Measurements from ENCODE around the gene LEO1.

The LEO1 gene

DNA sequence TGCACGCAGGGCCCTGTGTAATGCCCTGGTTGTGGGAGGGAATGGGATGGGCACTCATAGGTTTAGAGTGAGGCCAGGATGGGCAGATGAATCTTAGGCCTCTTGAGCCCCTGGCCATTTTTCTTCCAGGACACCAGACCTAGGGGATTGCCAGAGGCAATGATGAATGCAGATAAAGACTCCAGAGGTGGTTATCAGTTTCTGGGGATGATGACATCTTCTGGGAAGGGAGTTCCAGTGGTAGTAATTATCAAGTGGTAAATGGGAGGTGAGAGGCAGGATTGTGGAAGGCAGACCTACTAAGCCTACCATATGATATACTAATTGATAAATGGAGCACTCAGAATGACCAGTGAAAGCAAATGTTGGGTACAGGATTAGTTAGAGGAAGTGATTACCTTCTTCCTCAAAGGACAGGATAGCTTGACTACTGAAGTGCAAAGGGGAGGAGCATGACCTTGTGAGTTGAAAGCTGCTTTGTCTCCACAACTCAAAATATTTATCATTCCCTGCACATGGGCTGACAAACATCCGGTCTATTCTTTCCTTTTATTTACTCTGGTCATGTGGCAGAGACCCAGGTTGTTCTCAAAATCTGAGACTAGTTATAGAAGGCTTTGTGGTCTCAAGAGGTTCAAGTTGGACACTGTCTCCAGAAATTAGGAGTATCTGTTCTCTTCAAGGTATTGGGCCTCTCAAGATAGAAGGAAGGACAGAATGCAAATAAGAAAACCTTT lies 37.3 kb upstream of the LEO1 start:
- H3K9me3 ChIP-seq (ENCODE audit: insufficient read depth, low read depth, low read length) = no peaks in the 10 kb centered on the region
- H3K9me2 ChIP-seq (replicated peaks; ENCODE audit: low read depth, low read length) = no peaks in the 10 kb centered on the region
- H2AFZ ChIP-seq (ENCODE audit: low read length) = peak overlapping the region; percentile 55
- H3F3A ChIP-seq (ENCODE audit: low read depth) = no peaks in the 10 kb centered on the region
- H3K79me2 ChIP-seq (ENCODE audit: insufficient read depth, low read length) = no peaks in the 10 kb centered on the region
- TF ChIP-seq, protein P1, sequence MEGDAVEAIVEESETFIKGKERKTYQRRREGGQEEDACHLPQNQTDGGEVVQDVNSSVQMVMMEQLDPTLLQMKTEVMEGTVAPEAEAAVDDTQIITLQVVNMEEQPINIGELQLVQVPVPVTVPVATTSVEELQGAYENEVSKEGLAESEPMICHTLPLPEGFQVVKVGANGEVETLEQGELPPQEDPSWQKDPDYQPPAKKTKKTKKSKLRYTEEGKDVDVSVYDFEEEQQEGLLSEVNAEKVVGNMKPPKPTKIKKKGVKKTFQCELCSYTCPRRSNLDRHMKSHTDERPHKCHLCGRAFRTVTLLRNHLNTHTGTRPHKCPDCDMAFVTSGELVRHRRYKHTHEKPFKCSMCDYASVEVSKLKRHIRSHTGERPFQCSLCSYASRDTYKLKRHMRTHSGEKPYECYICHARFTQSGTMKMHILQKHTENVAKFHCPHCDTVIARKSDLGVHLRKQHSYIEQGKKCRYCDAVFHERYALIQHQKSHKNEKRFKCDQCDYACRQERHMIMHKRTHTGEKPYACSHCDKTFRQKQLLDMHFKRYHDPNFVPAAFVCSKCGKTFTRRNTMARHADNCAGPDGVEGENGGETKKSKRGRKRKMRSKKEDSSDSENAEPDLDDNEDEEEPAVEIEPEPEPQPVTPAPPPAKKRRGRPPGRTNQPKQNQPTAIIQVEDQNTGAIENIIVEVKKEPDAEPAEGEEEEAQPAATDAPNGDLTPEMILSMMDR (conservative IDR thresholded peaks at IDR 0.05; ENCODE audit: low read length) = no peak
- no peak for TF ChIP-seq EZH2phosphoT487 (IDR thresholded peaks at IDR 0.05; ENCODE audit: borderline replicate concordance)
- no peaks in the 10 kb centered on the region for H3K36me3 ChIP-seq (ENCODE audit: insufficient read depth, low read length)
- H3K4me3 ChIP-seq (ENCODE audit: low read length, poor library complexity, severe bottlenecking) = no peak overlapping the region
- no peaks in the 10 kb centered on the region for H3K27me3 ChIP-seq (ENCODE audit: insufficient read depth, low read length, poor library complexity, severe bottlenecking)
- peaks cover 29% of the 10 kb centered on the region for H3K4me1 ChIP-seq (ENCODE audit: insufficient read depth, low read length, poor library complexity, severe bottlenecking)
- no peak overlapping the region for H3K9ac ChIP-seq (ENCODE audit: low read depth, low read length, poor library complexity, severe bottlenecking)
- H4K20me1 ChIP-seq (ENCODE audit: insufficient read depth, low read length, poor library complexity, severe bottlenecking) = no peaks in the 10 kb centered on the region
- H3K4me2 ChIP-seq (ENCODE audit: low read depth, low read length, poor library complexity, severe bottlenecking) = no peak overlapping the region

DNA sequence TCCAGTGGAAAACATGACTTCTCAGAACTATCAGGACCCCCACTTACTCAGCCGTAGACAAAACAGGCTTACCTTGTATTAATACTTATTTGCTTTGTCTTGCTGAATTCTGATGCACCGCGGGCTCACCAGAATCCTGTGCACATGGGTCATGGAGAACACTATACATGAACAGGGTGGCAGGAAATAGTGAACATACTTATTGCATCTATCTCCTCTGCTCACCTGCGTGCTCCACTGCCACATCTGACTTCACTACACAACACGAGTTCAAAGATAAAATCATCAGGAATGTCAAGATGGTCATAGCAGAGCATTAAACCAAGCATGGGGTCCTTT lies 36.8 kb upstream of the LEO1 start:
- H3K36me3 ChIP-seq (ENCODE audit: insufficient read depth, low read length) = no peaks in the 10 kb centered on the region
- no peaks in the 10 kb centered on the region for H3K27me3 ChIP-seq (ENCODE audit: insufficient read depth, low read length, poor library complexity, severe bottlenecking)
- no peak for TF ChIP-seq EZH2phosphoT487 (IDR thresholded peaks at IDR 0.05; ENCODE audit: borderline replicate concordance)
- TF ChIP-seq, protein P1 (conservative IDR thresholded peaks at IDR 0.05; ENCODE audit: low read length) = no peak
- H3K9me3 ChIP-seq (ENCODE audit: insufficient read depth, low read depth, low read length) = no peaks in the 10 kb centered on the region
- H4K20me1 ChIP-seq (ENCODE audit: insufficient read depth, low read length, poor library complexity, severe bottlenecking) = no peaks in the 10 kb centered on the region
- peaks cover 23% of the 10 kb centered on the region for H3K4me1 ChIP-seq (ENCODE audit: insufficient read depth, low read length, poor library complexity, severe bottlenecking)
- no peaks in the 10 kb centered on the region for H3K79me2 ChIP-seq (ENCODE audit: insufficient read depth, low read length)
- H3K4me2 ChIP-seq (ENCODE audit: low read depth, low read length, poor library complexity, severe bottlenecking) = no peak overlapping the region
- no peak overlapping the region for H3K9ac ChIP-seq (ENCODE audit: low read depth, low read length, poor library complexity, severe bottlenecking)
- H3F3A ChIP-seq (ENCODE audit: low read depth) = no peaks in the 10 kb centered on the region
- H2AFZ ChIP-seq (ENCODE audit: low read length) = peak overlapping the region; percentile 55; the same call in 1 of the 2 replicates
- no peak overlapping the region for H3K4me3 ChIP-seq (ENCODE audit: low read length, poor library complexity, severe bottlenecking)
- no peaks in the 10 kb centered on the region for H3K9me2 ChIP-seq (replicated peaks; ENCODE audit: low read depth, low read length)

DNA sequence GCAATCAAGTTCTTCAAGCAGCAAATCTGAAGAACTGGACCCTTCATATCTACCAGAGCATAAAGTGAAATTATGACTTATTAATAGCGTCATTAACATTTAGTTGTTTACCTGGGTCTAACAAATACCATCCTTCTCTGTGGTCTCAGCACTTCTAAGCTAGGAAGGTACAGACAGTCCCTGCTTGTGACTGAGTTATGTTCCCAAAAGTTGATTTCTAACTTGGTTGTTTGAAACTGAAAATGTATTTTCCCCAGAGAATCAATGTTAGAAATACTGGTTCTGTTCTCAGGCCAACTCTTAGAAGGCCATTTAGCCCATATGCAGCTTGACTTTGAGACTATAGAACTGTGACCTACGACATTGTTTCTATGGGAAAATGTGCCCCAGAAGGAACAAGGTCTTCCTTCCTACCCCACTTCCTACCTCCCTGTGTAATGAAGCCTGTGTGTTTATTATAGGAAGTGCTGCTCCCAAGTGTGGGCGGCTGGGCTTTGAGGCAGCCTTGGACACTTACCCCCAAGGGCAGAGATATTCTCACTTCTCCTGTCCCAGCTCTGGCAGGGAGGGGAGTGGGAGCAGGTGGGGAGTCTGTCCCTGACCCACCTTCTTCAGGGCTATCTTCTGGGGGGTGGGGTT lies 35.2 kb upstream of the LEO1 start:
- Histone ChIP-seq H3K9me2 (replicated peaks; ENCODE audit: low read depth, low read length) (no peaks in the 10 kb centered on the region), H3K27me3 (ENCODE audit: insufficient read depth, low read length, poor library complexity, severe bottlenecking) (no peaks in the 10 kb centered on the region), H2AFZ (ENCODE audit: low read length) (peak overlapping the region; percentile 16), H3K4me2 (ENCODE audit: low read depth, low read length, poor library complexity, severe bottlenecking) (peak overlapping the region; percentile 5), H3K36me3 (ENCODE audit: insufficient read depth, low read length) (no peaks in the 10 kb centered on the region), H3K4me3 (ENCODE audit: low read length, poor library complexity, severe bottlenecking) (no peak overlapping the region), H3F3A (ENCODE audit: low read depth) (no peaks in the 10 kb centered on the region), H3K79me2 (ENCODE audit: insufficient read depth, low read length) (no peaks in the 10 kb centered on the region), H3K9me3 (ENCODE audit: insufficient read depth, low read depth, low read length) (no peaks in the 10 kb centered on the region), H3K9ac (ENCODE audit: low read depth, low read length, poor library complexity, severe bottlenecking) (no peak overlapping the region), H4K20me1 (ENCODE audit: insufficient read depth, low read length, poor library complexity, severe bottlenecking) (no peaks in the 10 kb centered on the region), H3K4me1 (ENCODE audit: insufficient read depth, low read length, poor library complexity, severe bottlenecking) (peaks cover 19% of the 10 kb centered on the region)
- TF ChIP-seq, protein P1 (conservative IDR thresholded peaks at IDR 0.05; ENCODE audit: low read length) = no peak
- no peak for TF ChIP-seq EZH2phosphoT487 (IDR thresholded peaks at IDR 0.05; ENCODE audit: borderline replicate concordance)

Data from Loucy (cell line).